K562 (cell line): ENCODE results near the gene MMEL1. TPM values are rescaled to one million over a fixed set of nuclear protein-coding genes. Genes with fewer than 3 reads are reported as not detected.

Experiments used
- EP400 ChIP-seq: fragments of 450-650 bp; IDR thresholded peaks from 2 replicates; pipeline ENCODE4 v1.6.1; 2017; ENCODE audit warnings: antibody characterized with exemption, mild to moderate bottlenecking, moderate library complexity
- SRSF1 ChIP-seq: fragments of 200-400 bp; formaldehyde crosslinking; IDR thresholded peaks from 2 replicates; pipeline ENCODE4 v1.6.1; 2017; ENCODE audit warnings: mild to moderate bottlenecking, low read depth, low read length, moderate library complexity
- TAL1 ChIP-seq: fragments of 450-650 bp; IDR thresholded peaks from 2 replicates; pipeline ENCODE4 v1.6.1; 2016; ENCODE audit warnings: mild to moderate bottlenecking
- ZBTB1 ChIP-seq: sonication (generic); formaldehyde crosslinking; IDR thresholded peaks from 2 replicates; pipeline ENCODE4 v1.8.1; 2023; ENCODE audit warnings: missing genetic modification reagents, low read depth, mild to moderate bottlenecking, borderline replicate concordance
- ZNF644 ChIP-seq: fragments of 200-800 bp; sonication (Bioruptor generic); IDR thresholded peaks from 2 replicates; pipeline ENCODE4 v1.6.1; 2016; ENCODE audit warnings: low read depth, missing genetic modification characterization, missing compliant biosample characterization
- polyA plus RNA-seq, 8 experiments: library from polyadenylated mRNA; depleted of rRNA in 4 of 8; stranded (reverse) in 5 of 8; unstranded in 3 of 8; fragments of >200 nt; fragmentation: Nextera tagmentation in 2 of 8; fragmentation: Illumina TruSeq in 1 of 8; extraction: Ambion mirVana in 2 of 8; extraction: Trizol in 1 of 8; gene quantifications; 2 replicates each; pipeline versions ENCODE4 v1.2.1 to v1.2.3, GENCODE V29; 2011 to 2014; ENCODE audit warnings: inconsistent platforms in 1 of 8, missing spikeins in 1 of 8
- total RNA-seq, 7 experiments: library from RNA; depleted of rRNA in 6 of 7; stranded (reverse); fragments of >200 nt in 6 of 7; fragmentation: Illumina TruSeq in 2 of 7; extraction: Trizol in 2 of 7; gene quantifications; 2 replicates each; pipeline versions ENCODE4 v1.2.1 to v1.2.3, GENCODE V29; 2011 to 2021; ENCODE audit warnings: low replicate concordance in 1 of 7
- TF ChIP-seq, protein P1 (sequence below): sonication (generic); formaldehyde crosslinking; IDR thresholded peaks from 2 replicates; pipeline ENCODE4 v1.8.0; 2023; ENCODE audit warnings: missing genetic modification reagents, mild to moderate bottlenecking, borderline replicate concordance
- TF ChIP-seq, protein P2 (sequence below): fragments of 250-450 bp; sonication (Bioruptor Pico); IDR thresholded peaks from 2 replicates; pipeline ENCODE4 v1.4.0; 2020; ENCODE audit warnings: mild to moderate bottlenecking, moderate library complexity
- TF ChIP-seq, protein P3 (sequence below): sonication (generic); formaldehyde crosslinking; IDR thresholded peaks from 2 replicates; pipeline ENCODE4 v1.8.0; 2023; ENCODE audit warnings: mild to moderate bottlenecking, missing genetic modification reagents
- TF ChIP-seq, protein P4 (sequence below): fragments of 450-650 bp; formaldehyde crosslinking; IDR thresholded peaks from 2 replicates; pipeline ENCODE4 v1.4.0; 2022; ENCODE audit warnings: missing genetic modification characterization
- TF ChIP-seq, protein P5 (sequence below): sonication (generic); formaldehyde crosslinking; IDR thresholded peaks from 2 replicates; pipeline ENCODE4 v1.8.0; 2022; ENCODE audit warnings: mild to moderate bottlenecking, missing genetic modification reagents, borderline replicate concordance

Gene MMEL1
- total and polyA plus RNA-seq, 9 of the 15 experiments (the other 6 are each of a cell fraction or from before 2014, with no cell fraction given): not detected

DNA sequence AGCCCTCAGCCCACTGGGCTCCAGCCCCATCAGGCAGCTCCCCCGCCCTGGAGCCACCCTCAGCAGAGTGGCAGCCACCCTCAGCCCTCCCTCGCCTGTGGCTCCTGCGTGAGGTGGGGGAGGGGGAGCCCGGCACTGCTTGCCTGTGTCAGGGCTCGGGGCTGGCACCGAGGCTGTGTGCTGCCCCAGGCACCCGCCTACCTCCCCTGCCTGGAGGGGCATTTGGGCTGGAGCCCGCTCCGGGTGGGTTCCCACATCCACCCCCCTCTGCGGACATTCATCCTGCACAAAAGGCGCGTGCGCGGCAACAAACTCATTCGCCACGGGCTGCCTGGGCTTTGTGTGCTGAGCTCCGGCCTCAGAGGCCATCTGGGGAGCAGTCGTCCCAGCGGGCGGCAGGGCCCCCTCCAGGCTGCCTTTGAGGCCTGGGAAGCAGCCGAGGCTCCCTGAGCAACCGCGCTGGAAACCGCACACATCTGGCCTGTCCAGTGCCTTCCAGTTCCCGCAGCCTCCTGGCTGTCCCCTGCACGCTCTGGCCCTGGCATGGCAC is 89.2 kb downstream of the MMEL1 start (continued):
- TF ChIP-seq, protein P1, sequence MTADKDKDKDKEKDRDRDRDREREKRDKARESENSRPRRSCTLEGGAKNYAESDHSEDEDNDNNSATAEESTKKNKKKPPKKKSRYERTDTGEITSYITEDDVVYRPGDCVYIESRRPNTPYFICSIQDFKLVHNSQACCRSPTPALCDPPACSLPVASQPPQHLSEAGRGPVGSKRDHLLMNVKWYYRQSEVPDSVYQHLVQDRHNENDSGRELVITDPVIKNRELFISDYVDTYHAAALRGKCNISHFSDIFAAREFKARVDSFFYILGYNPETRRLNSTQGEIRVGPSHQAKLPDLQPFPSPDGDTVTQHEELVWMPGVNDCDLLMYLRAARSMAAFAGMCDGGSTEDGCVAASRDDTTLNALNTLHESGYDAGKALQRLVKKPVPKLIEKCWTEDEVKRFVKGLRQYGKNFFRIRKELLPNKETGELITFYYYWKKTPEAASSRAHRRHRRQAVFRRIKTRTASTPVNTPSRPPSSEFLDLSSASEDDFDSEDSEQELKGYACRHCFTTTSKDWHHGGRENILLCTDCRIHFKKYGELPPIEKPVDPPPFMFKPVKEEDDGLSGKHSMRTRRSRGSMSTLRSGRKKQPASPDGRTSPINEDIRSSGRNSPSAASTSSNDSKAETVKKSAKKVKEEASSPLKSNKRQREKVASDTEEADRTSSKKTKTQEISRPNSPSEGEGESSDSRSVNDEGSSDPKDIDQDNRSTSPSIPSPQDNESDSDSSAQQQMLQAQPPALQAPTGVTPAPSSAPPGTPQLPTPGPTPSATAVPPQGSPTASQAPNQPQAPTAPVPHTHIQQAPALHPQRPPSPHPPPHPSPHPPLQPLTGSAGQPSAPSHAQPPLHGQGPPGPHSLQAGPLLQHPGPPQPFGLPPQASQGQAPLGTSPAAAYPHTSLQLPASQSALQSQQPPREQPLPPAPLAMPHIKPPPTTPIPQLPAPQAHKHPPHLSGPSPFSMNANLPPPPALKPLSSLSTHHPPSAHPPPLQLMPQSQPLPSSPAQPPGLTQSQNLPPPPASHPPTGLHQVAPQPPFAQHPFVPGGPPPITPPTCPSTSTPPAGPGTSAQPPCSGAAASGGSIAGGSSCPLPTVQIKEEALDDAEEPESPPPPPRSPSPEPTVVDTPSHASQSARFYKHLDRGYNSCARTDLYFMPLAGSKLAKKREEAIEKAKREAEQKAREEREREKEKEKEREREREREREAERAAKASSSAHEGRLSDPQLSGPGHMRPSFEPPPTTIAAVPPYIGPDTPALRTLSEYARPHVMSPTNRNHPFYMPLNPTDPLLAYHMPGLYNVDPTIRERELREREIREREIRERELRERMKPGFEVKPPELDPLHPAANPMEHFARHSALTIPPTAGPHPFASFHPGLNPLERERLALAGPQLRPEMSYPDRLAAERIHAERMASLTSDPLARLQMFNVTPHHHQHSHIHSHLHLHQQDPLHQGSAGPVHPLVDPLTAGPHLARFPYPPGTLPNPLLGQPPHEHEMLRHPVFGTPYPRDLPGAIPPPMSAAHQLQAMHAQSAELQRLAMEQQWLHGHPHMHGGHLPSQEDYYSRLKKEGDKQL (CRISPR knock-in tag): no peak
- TF ChIP-seq, protein P2, sequence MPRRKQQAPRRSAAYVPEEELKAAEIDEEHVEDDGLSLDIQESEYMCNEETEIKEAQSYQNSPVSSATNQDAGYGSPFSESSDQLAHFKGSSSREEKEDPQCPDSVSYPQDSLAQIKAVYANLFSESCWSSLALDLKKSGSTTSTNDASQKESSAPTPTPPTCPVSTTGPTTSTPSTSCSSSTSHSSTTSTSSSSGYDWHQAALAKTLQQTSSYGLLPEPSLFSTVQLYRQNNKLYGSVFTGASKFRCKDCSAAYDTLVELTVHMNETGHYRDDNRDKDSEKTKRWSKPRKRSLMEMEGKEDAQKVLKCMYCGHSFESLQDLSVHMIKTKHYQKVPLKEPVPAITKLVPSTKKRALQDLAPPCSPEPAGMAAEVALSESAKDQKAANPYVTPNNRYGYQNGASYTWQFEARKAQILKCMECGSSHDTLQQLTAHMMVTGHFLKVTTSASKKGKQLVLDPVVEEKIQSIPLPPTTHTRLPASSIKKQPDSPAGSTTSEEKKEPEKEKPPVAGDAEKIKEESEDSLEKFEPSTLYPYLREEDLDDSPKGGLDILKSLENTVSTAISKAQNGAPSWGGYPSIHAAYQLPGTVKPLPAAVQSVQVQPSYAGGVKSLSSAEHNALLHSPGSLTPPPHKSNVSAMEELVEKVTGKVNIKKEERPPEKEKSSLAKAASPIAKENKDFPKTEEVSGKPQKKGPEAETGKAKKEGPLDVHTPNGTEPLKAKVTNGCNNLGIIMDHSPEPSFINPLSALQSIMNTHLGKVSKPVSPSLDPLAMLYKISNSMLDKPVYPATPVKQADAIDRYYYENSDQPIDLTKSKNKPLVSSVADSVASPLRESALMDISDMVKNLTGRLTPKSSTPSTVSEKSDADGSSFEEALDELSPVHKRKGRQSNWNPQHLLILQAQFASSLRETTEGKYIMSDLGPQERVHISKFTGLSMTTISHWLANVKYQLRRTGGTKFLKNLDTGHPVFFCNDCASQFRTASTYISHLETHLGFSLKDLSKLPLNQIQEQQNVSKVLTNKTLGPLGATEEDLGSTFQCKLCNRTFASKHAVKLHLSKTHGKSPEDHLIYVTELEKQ: no peak
- TF ChIP-seq ZBTB1 (peak; percentile 90), TAL1 (no peak), SRSF1 (no peak), EP400 (no peak), ZNF644 (tag) (no peak)
- TF ChIP-seq, protein P3, sequence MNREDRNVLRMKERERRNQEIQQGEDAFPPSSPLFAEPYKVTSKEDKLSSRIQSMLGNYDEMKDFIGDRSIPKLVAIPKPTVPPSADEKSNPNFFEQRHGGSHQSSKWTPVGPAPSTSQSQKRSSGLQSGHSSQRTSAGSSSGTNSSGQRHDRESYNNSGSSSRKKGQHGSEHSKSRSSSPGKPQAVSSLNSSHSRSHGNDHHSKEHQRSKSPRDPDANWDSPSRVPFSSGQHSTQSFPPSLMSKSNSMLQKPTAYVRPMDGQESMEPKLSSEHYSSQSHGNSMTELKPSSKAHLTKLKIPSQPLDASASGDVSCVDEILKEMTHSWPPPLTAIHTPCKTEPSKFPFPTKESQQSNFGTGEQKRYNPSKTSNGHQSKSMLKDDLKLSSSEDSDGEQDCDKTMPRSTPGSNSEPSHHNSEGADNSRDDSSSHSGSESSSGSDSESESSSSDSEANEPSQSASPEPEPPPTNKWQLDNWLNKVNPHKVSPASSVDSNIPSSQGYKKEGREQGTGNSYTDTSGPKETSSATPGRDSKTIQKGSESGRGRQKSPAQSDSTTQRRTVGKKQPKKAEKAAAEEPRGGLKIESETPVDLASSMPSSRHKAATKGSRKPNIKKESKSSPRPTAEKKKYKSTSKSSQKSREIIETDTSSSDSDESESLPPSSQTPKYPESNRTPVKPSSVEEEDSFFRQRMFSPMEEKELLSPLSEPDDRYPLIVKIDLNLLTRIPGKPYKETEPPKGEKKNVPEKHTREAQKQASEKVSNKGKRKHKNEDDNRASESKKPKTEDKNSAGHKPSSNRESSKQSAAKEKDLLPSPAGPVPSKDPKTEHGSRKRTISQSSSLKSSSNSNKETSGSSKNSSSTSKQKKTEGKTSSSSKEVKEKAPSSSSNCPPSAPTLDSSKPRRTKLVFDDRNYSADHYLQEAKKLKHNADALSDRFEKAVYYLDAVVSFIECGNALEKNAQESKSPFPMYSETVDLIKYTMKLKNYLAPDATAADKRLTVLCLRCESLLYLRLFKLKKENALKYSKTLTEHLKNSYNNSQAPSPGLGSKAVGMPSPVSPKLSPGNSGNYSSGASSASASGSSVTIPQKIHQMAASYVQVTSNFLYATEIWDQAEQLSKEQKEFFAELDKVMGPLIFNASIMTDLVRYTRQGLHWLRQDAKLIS (CRISPR knock-in tag): no peak
- TF ChIP-seq, protein P4, sequence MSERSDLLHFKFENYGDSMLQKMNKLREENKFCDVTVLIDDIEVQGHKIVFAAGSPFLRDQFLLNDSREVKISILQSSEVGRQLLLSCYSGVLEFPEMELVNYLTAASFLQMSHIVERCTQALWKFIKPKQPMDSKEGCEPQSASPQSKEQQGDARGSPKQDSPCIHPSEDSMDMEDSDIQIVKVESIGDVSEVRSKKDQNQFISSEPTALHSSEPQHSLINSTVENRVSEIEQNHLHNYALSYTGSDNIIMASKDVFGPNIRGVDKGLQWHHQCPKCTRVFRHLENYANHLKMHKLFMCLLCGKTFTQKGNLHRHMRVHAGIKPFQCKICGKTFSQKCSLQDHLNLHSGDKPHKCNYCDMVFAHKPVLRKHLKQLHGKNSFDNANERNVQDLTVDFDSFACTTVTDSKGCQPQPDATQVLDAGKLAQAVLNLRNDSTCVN (CRISPR knock-in tag): no peak
- TF ChIP-seq, protein P5, sequence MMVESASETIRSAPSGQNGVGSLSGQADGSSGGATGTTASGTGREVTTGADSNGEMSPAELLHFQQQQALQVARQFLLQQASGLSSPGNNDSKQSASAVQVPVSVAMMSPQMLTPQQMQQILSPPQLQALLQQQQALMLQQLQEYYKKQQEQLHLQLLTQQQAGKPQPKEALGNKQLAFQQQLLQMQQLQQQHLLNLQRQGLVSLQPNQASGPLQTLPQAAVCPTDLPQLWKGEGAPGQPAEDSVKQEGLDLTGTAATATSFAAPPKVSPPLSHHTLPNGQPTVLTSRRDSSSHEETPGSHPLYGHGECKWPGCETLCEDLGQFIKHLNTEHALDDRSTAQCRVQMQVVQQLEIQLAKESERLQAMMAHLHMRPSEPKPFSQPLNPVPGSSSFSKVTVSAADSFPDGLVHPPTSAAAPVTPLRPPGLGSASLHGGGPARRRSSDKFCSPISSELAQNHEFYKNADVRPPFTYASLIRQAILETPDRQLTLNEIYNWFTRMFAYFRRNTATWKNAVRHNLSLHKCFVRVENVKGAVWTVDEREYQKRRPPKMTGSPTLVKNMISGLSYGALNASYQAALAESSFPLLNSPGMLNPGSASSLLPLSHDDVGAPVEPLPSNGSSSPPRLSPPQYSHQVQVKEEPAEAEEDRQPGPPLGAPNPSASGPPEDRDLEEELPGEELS (CRISPR knock-in tag): peak; percentile 72; the same call in 1 of the 2 replicates
